ENCODE measurements around the gene TET2. TPM values are rescaled to one million over a fixed set of nuclear protein-coding genes. Genes with fewer than 3 reads are reported as not detected.

TET2 gene
- total RNA-seq, 1 experiment from 2014 or later, result 7.0 TPM

GRCh38 chr4:105196523-105197145, 50.0 kb downstream of the TET2 start:
- TF ChIP-seq TCF7L2 (IDR thresholded peaks at IDR 0.05; ENCODE audit: low read depth, low read length) (no peak), CTCF (IDR thresholded peaks at IDR 0.05) (peak; percentile 21; the same call in 1 of the 2 replicates)
- CTCF ChIA-PET, result no interaction called here
- Histone ChIP-seq H3K27me3 (ENCODE audit: control insufficient read depth, insufficient read depth, low read length) (no peaks in the 10 kb centered on the region), H3K9me3 (ENCODE audit: control insufficient read depth, insufficient read depth, low read depth, low read length) (no peaks in the 10 kb centered on the region), H3K36me3 (ENCODE audit: control insufficient read depth, insufficient read depth, low read length) (no peaks in the 10 kb centered on the region), H3K27ac (ENCODE audit: low read length) (no peak overlapping the region), H3K4me3 (ENCODE audit: low read depth in 2 of 2, low read length in 2 of 2) (no peak overlapping the region), H3K4me1 (ENCODE audit: control insufficient read depth, insufficient read depth, low read length) (no peaks in the 10 kb centered on the region; the same call in 1 of the 2 replicates)
- ATAC-seq (no peak), DNase-seq (ENCODE audit: low read depth, low spot score) (no peak)
- POLR2A ChIA-PET, result no interaction called here
- in situ Hi-C loops (cut with HindIII; ENCODE audit: low pct_unique_long_range_greater_than_20kb, low sequenced_read_pairs), result no loop called here
- intact Hi-C loops (cut with micrococcal nuclease; ENCODE audit: unreplicated experiment), result no loop called here
- no TSS peak for BruUV-seq (replicated peaks)

- TF ChIP-seq SIN3A (IDR thresholded peaks at IDR 0.05; ENCODE audit: borderline replicate concordance, insufficient read depth, low read depth, low read length) (no peak), CTCF (IDR thresholded peaks at IDR 0.05) (no peak), REST (IDR thresholded peaks at IDR 0.05; ENCODE audit: insufficient read depth in 1 of 2, low read depth in 2 of 2, low read length in 1 of 2) (no peak), TCF7L2 (IDR thresholded peaks at IDR 0.05; ENCODE audit: low read depth, low read length) (no peak)
- no TSS peak for BruUV-seq (replicated peaks)
- POLR2A ChIA-PET, result no interaction called here
- in situ Hi-C loops (cut with HindIII; ENCODE audit: low pct_unique_long_range_greater_than_20kb, low sequenced_read_pairs), result no loop called here
- intact Hi-C loops (cut with micrococcal nuclease; ENCODE audit: unreplicated experiment), result no loop called here
- Histone ChIP-seq H3K4me1 (ENCODE audit: control insufficient read depth, insufficient read depth, low read length) (no peaks in the 10 kb centered on the region), H3K27me3 (ENCODE audit: control insufficient read depth, insufficient read depth, low read length) (no peaks in the 10 kb centered on the region), H3K4me3 (ENCODE audit: low read depth in 2 of 2, low read length in 2 of 2) (no peak overlapping the region), H3K36me3 (ENCODE audit: control insufficient read depth, insufficient read depth, low read length) (no peaks in the 10 kb centered on the region), H3K27ac (ENCODE audit: low read length) (no peak overlapping the region), H3K9me3 (ENCODE audit: control insufficient read depth, insufficient read depth, low read depth, low read length) (no peaks in the 10 kb centered on the region)
- CTCF ChIA-PET, result no interaction called here
- DNase-seq (ENCODE audit: low read depth, low spot score) (no peak), ATAC-seq (no peak)
These were observed 51.1 kb downstream of the TET2 start for GRCh38 chr4:105197777-105198176.

Measured in Panc1 (cell line).